Gastroesophageal sphincter (tissue), 4 donors: ENCODE measurements around the gene TRAPPC6A. TPM values are rescaled to one million over a fixed set of nuclear protein-coding genes. Genes with fewer than 3 reads are reported as not detected.

Experiments
- ATAC-seq: fragments of 150-250 bp; one replicate; pipeline ENCODE4 v1.9.1; 2016; ENCODE audit warnings: mild to moderate bottlenecking, moderate library complexity
- H3K27ac ChIP-seq, 4 donors: fragments of 200-600 bp; sonication (generic) in 3 of 4; 1 replicate in 3 of 4; 2 replicates in 1 of 4; pipeline ENCODE4 v1.5.1; 2016 to 2019
- H3K27me3 ChIP-seq: fragments of 200-600 bp; sonication (generic); one replicate; pipeline ENCODE4 v1.5.1; 2019
- H3K36me3 ChIP-seq, 2 donors: fragments of 200-600 bp; sonication (generic); one replicate each; pipeline ENCODE4 v1.5.1; 2019; ENCODE audit warnings: control low read depth in 1 of 2
- H3K4me1 ChIP-seq, 3 donors: fragments of 200-600 bp; sonication (generic); 1 replicate in 2 of 3; 2 replicates in 1 of 3; pipeline ENCODE4 v1.5.1; 2016 to 2019; ENCODE audit warnings: control low read depth in 2 of 3
- H3K4me3 ChIP-seq, 2 donors: fragments of 200-600 bp; sonication (generic); one replicate each; pipeline ENCODE4 v1.5.1; 2019; ENCODE audit warnings: mild to moderate bottlenecking in 1 of 2, moderate library complexity in 1 of 2
- H3K9me3 ChIP-seq, 3 donors: fragments of 200-600 bp; sonication (generic); one replicate each; pipeline ENCODE4 v1.5.1; 2017 to 2019; ENCODE audit warnings: control low read depth in 2 of 3
- EP300 ChIP-seq: sonication (generic); formaldehyde crosslinking; IDR thresholded peaks from one replicate; pipeline ENCODE4 v1.6.1; 2017; ENCODE audit warnings: antibody characterized with exemption, mild to moderate bottlenecking
- POLR2A ChIP-seq, 2 donors: fragments of 450-650 bp; IDR thresholded peaks; one replicate each; pipeline ENCODE4 v1.6.1; 2017; ENCODE audit warnings: antibody characterized with exemption in 2 of 2, mild to moderate bottlenecking in 2 of 2, moderate library complexity in 1 of 2
- POLR2AphosphoS5 ChIP-seq: sonication (generic); formaldehyde crosslinking; IDR thresholded peaks from one replicate; pipeline ENCODE4 v1.6.1; 2017; ENCODE audit warnings: antibody characterized with exemption
- WGBS, 2 donors: methylation state at CpG; one replicate each; pipeline ENCODE4 v1.1.5; 2018; ENCODE audit warnings: low coverage in 1 of 2; 5-methylcytosine and 5-hydroxymethylcytosine counted together
- total RNA-seq, 4 donors: library from RNA; depleted of rRNA; stranded (reverse); fragments of >200 nt; gene quantifications; one replicate each; pipeline ENCODE4 v1.1.0, GENCODE V29; 2016
- TF ChIP-seq, protein P1 (sequence below), 4 experiments: fragments of 200-600 bp in 2 of 4; fragments of 450-650 bp in 2 of 4; sonication (generic) in 1 of 4; IDR thresholded peaks; one replicate each; pipeline ENCODE4 v1.5.1; 2017 to 2019; ENCODE audit warnings: antibody characterized with exemption in 4 of 4, mild to moderate bottlenecking in 2 of 4, moderate library complexity in 2 of 4

The TRAPPC6A gene
- total RNA-seq, 4 donors from 2014 or later, result 16.2 to 24.0 (median 20.7) TPM

DNA sequence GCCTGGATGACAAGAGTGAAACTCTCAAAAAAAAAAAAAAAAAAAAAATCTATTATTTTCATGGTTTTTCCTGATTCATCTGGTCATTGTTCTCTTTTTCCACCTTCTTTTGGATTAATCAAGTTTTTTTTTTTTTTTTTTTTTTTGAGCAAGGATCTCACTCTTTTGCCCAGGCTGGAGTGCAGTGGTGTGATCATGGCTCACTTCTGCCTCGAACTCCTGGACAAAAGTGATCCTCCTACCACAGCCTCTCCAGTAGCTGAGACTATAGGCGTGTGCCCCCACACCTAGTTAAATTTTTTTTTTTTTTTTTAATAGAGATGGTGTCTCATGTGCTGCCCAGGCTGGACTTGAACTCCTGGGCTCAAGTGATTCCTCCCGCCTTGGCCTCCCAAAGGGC, 28.3 kb upstream of the TRAPPC6A start:
- no peak for TF ChIP-seq POLR2AphosphoS5
- TF ChIP-seq, protein P1, sequence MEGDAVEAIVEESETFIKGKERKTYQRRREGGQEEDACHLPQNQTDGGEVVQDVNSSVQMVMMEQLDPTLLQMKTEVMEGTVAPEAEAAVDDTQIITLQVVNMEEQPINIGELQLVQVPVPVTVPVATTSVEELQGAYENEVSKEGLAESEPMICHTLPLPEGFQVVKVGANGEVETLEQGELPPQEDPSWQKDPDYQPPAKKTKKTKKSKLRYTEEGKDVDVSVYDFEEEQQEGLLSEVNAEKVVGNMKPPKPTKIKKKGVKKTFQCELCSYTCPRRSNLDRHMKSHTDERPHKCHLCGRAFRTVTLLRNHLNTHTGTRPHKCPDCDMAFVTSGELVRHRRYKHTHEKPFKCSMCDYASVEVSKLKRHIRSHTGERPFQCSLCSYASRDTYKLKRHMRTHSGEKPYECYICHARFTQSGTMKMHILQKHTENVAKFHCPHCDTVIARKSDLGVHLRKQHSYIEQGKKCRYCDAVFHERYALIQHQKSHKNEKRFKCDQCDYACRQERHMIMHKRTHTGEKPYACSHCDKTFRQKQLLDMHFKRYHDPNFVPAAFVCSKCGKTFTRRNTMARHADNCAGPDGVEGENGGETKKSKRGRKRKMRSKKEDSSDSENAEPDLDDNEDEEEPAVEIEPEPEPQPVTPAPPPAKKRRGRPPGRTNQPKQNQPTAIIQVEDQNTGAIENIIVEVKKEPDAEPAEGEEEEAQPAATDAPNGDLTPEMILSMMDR (IDR thresholded peaks at IDR 0.05), result no peak
- TF ChIP-seq POLR2A (IDR thresholded peaks at IDR 0.05), result no peak
- TF ChIP-seq EP300, result no peak
- Histone ChIP-seq H3K27ac (no peak overlapping the region), H3K9me3 (no peaks in the 10 kb centered on the region), H3K36me3 (no peaks in the 10 kb centered on the region), H3K27me3 (peaks cover 11% of the 10 kb centered on the region), H3K4me1 (no peaks in the 10 kb centered on the region), H3K4me3 (no peak overlapping the region)
- no peak for ATAC-seq
- 86% methylated on average over 2 of the region's 3 CpGs; no CpG with 5 or more reads in 1 of the 2 donors for WGBS, 2 donors

DNA sequence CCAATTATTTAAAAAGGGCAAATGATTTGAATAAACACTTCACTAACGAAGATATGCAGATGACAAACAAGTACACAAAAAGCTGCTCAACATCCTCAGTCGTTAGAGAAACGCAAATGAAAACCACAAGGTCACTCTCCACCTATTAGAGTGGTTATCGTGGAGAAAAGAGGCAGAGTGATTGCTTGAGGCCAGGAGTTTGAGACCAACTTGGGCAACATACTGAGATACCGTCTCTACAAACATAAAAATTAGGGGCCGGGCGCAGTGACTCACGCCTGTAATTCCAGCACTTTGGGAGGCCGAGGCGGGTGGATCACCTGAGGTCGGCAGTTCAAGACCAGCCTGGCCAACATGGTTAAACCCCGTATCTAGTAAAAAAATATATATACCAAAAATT, 27.8 kb upstream of the TRAPPC6A start:
- no peak for ATAC-seq
- no peaks in the 10 kb centered on the region for H3K4me1 ChIP-seq
- no peaks in the 10 kb centered on the region for H3K36me3 ChIP-seq
- peaks cover 6% of the 10 kb centered on the region for H3K27me3 ChIP-seq
- no peak overlapping the region for H3K27ac ChIP-seq
- no peak for TF ChIP-seq POLR2AphosphoS5
- no peak for TF ChIP-seq EP300
- no peak for TF ChIP-seq POLR2A (IDR thresholded peaks at IDR 0.05)
- TF ChIP-seq, protein P1 (IDR thresholded peaks at IDR 0.05), result no peak
- WGBS, 2 donors, result 75 to 87% methylated on average over 6 to 12 of the region's 12 CpGs
- no peaks in the 10 kb centered on the region for H3K9me3 ChIP-seq
- no peak overlapping the region for H3K4me3 ChIP-seq

- Histone ChIP-seq H3K4me1 (no peaks in the 10 kb centered on the region), H3K9me3 (no peaks in the 10 kb centered on the region), H3K27ac (no peak overlapping the region), H3K36me3 (no peaks in the 10 kb centered on the region), H3K27me3 (no peaks in the 10 kb centered on the region), H3K4me3 (no peak overlapping the region)
- WGBS, 2 donors, result 100% methylated on average over 1 of the region's 6 CpGs; no CpG with 5 or more reads in 1 of the 2 donors
- TF ChIP-seq EP300 (no peak), POLR2A (IDR thresholded peaks at IDR 0.05) (no peak), POLR2AphosphoS5 (no peak)
- TF ChIP-seq, protein P1 (IDR thresholded peaks at IDR 0.05), result no peak
- no peak for ATAC-seq
Measured at GRCh38 chr19:45202637-45203036, 24.6 kb upstream of the TRAPPC6A start.

DNA sequence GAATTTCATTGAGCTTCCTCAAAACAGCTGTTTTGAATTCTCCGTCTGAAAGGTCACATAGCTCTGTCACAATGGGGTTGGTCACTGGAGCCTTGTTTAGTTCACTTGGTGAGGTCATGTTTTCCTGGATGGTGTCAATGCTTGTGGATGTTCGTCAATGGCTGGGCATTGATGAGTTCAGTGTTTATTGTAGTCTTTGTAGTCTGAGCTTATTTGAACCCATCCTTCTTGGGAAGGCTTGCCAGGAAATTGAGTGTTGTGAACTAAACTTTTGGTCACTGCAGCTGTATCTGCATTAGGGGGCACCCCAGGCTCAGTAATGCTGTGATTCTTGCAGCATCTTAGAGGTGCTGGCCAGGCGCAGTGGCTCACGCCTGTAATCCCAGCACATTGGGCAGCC, 22.5 kb upstream of the TRAPPC6A start:
- Histone ChIP-seq H3K4me3 (no peak overlapping the region), H3K27me3 (peaks cover 5% of the 10 kb centered on the region), H3K4me1 (no peaks in the 10 kb centered on the region), H3K9me3 (no peaks in the 10 kb centered on the region), H3K36me3 (no peaks in the 10 kb centered on the region), H3K27ac (no peak overlapping the region)
- 27% methylated on average over 3 of the region's 4 CpGs; no CpG with 5 or more reads in 1 of the 2 donors for WGBS, 2 donors
- no peak for TF ChIP-seq POLR2AphosphoS5
- TF ChIP-seq, protein P1 (IDR thresholded peaks at IDR 0.05), result peak in 3 of 4 experiments; percentile 8 to 30 (median 15)
- no peak for TF ChIP-seq EP300
- ATAC-seq, result no peak

DNA sequence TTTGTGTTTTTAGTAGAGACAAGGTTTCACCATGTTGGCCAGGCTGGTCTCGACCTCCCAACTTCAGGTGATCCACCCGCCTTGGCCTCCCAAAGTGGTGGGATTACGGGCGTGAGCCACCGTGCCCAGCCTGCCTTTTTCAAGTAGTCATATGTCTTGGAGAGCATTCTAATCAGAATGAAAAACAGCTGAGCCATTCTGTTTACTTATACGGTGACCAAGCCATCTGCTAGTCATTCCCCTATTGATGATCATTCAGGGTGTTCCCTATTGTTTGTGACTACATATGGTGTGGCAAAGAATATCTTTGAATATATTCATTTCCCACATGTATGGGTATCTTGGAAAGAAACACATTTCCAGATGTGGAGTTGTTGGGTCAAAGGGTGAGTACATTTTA, 17.7 kb upstream of the TRAPPC6A start:
- peaks cover 5% of the 10 kb centered on the region for H3K27me3 ChIP-seq
- no peak overlapping the region for H3K27ac ChIP-seq
- TF ChIP-seq, protein P1 (IDR thresholded peaks at IDR 0.05), result no peak
- TF ChIP-seq EP300 (no peak), POLR2AphosphoS5 (no peak), POLR2A (IDR thresholded peaks at IDR 0.05) (no peak)
- ATAC-seq, result no peak
- peaks cover 0 to 4% of the 10 kb centered on the region in 2 donors for H3K36me3 ChIP-seq
- 73 to 90% methylated on average over 2 to 6 of the region's 6 CpGs for WGBS, 2 donors
- no peaks in the 10 kb centered on the region for H3K9me3 ChIP-seq
- H3K4me3 ChIP-seq, result no peak overlapping the region
- no peaks in the 10 kb centered on the region for H3K4me1 ChIP-seq
